ENCODE data around the gene SLC6A6. TPM values are rescaled to one million over a fixed set of nuclear protein-coding genes. Genes with fewer than 3 reads are reported as not detected.

Gene SLC6A6
- total RNA-seq, 6 experiments from 2014 or later, result 22.5 to 33.0 (median 28.6) TPM

DNA sequence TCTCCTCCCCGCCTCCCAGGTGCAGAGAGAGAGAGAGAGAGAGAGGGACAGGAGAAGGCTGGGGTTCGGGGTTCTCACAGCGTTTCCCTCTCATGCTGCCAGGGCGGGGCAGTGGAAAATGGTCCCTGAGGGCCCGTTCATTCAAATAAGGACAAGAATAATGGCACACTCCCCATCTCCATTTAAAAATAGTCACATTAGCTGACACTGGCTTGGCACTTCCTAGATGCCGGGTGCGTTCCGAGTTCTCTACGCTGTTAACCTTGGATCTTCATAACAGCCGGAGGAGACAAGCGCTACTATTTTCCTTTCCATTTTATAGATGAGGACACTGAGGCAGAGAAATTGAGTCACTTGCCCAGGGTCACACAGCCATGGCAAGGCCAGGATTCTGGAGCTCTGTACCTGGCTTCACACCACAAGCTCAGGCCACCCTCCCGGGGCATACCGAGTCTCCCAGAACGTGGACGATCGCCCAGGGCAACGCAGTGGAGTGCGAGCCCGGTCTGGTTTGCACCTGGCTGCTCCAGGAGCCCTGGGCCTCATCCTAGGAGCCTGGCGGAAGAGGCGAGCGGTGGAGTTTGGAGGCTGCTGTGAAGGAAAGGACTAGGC, 608 bp upstream of the SLC6A6 start:
- TF ChIP-seq, protein P1, sequence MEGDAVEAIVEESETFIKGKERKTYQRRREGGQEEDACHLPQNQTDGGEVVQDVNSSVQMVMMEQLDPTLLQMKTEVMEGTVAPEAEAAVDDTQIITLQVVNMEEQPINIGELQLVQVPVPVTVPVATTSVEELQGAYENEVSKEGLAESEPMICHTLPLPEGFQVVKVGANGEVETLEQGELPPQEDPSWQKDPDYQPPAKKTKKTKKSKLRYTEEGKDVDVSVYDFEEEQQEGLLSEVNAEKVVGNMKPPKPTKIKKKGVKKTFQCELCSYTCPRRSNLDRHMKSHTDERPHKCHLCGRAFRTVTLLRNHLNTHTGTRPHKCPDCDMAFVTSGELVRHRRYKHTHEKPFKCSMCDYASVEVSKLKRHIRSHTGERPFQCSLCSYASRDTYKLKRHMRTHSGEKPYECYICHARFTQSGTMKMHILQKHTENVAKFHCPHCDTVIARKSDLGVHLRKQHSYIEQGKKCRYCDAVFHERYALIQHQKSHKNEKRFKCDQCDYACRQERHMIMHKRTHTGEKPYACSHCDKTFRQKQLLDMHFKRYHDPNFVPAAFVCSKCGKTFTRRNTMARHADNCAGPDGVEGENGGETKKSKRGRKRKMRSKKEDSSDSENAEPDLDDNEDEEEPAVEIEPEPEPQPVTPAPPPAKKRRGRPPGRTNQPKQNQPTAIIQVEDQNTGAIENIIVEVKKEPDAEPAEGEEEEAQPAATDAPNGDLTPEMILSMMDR (IDR thresholded peaks at IDR 0.05), result no peak
- no peaks in the 10 kb centered on the region for H3K9me3 Mint-ChIP-seq
- peak overlapping the region; percentile 100; the same call in 1 of the 2 replicates for H3K4me3 Mint-ChIP-seq
- DNase-seq, result no peak
- peaks cover 27% of the 10 kb centered on the region for H3K4me1 Mint-ChIP-seq (ENCODE audit: low read depth)
- peaks cover 9% of the 10 kb centered on the region for H3K27me3 Mint-ChIP-seq (ENCODE audit: insufficient read depth)
- peaks cover 10% of the 10 kb centered on the region for H3K36me3 Mint-ChIP-seq (ENCODE audit: low read depth)
- H3K27ac Mint-ChIP-seq, result no peak overlapping the region

- H3K4me3 Mint-ChIP-seq, result peak overlapping the region; percentile 100
Measured at GRCh38 chr3:14403619-14404155, 1.3 kb downstream of the SLC6A6 start.

DNA sequence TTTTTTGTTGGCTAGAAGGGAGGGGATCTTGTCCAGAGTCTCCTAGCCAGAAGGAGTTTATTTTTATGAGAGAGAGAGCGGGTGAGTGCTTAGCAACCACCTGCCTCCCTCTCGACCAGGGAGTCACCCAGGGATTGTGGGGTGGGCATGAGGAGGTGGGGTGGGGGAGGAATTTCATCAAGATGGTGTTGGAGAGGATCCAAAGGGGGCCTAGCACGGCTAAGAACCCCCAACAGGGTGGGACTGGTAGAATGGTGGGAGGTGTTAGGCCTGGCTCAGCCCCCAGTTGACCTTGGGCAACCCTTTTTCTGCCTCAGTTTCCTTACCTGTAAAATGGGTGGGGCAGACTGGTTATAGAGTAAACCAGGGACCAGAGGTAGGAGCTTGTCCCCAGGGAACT, 1.8 kb downstream of the SLC6A6 start:
- H3K4me1 Mint-ChIP-seq (ENCODE audit: low read depth), result peaks cover 35% of the 10 kb centered on the region
- H3K27me3 Mint-ChIP-seq (ENCODE audit: insufficient read depth), result peaks cover 9% of the 10 kb centered on the region
- peak overlapping the region; percentile 100 for H3K4me3 Mint-ChIP-seq
- peak overlapping the region; percentile 93 for H3K27ac Mint-ChIP-seq
- DNase-seq, result no peak
- peaks cover 18% of the 10 kb centered on the region for H3K36me3 Mint-ChIP-seq (ENCODE audit: low read depth)
- TF ChIP-seq, protein P1 (IDR thresholded peaks at IDR 0.05), result no peak
- no peaks in the 10 kb centered on the region for H3K9me3 Mint-ChIP-seq

More at GRCh38 chr3:14403619-14404155, 1.3 kb downstream of the SLC6A6 start:
- H3K36me3 Mint-ChIP-seq (ENCODE audit: low read depth), result peaks cover 15% of the 10 kb centered on the region
- no peak for DNase-seq
- no peaks in the 10 kb centered on the region for H3K9me3 Mint-ChIP-seq
- peak overlapping the region; percentile 93 for H3K27ac Mint-ChIP-seq
- H3K27me3 Mint-ChIP-seq (ENCODE audit: insufficient read depth), result peaks cover 9% of the 10 kb centered on the region
- TF ChIP-seq, protein P1 (IDR thresholded peaks at IDR 0.05), result no peak
- peaks cover 33% of the 10 kb centered on the region for H3K4me1 Mint-ChIP-seq (ENCODE audit: low read depth)

DNA sequence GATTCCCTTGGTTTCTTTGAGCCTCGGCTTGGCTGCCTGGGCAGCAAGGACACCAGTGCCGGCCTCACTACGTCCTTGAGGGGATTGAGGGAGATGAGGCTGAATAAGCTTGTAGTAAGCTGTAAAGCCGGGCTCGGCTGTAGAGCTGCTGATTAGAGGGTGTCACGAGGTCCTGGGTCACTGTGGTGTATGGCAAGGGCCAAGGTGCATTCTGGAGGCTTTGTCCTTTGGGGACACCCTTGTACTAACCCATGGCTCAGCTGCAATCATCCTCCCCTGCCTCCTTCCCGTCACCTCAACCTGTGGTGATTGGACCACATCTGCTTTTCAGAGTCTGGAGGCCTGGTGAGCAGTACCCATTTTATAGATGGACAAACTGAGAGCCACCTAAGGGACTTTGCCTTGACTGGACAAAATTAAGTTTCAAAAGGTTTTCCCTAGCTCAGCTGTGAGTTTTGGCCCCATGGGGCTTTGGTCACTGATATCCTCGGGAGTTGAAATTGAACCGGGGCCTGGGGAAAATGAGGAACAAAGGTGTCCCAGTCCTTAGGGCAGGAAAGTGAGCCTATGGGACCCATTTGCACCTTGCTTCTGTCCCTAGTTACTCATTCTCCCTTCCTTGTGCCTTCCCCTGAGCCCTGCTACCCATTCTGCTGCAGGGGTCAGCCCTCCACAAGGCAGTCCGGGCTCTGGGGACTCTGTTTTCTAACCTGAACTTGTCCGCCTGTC, 2.4 kb downstream of the SLC6A6 start:
- DNase-seq, result no peak
- Mint-ChIP-seq H3K27ac (peak overlapping the region; percentile 93), H3K36me3 (ENCODE audit: low read depth) (peaks cover 22% of the 10 kb centered on the region), H3K4me1 (ENCODE audit: low read depth) (peaks cover 42% of the 10 kb centered on the region), H3K9me3 (no peaks in the 10 kb centered on the region), H3K27me3 (ENCODE audit: insufficient read depth) (peaks cover 9% of the 10 kb centered on the region), H3K4me3 (peak overlapping the region; percentile 100)
- TF ChIP-seq, protein P1 (IDR thresholded peaks at IDR 0.05), result no peak

DNA sequence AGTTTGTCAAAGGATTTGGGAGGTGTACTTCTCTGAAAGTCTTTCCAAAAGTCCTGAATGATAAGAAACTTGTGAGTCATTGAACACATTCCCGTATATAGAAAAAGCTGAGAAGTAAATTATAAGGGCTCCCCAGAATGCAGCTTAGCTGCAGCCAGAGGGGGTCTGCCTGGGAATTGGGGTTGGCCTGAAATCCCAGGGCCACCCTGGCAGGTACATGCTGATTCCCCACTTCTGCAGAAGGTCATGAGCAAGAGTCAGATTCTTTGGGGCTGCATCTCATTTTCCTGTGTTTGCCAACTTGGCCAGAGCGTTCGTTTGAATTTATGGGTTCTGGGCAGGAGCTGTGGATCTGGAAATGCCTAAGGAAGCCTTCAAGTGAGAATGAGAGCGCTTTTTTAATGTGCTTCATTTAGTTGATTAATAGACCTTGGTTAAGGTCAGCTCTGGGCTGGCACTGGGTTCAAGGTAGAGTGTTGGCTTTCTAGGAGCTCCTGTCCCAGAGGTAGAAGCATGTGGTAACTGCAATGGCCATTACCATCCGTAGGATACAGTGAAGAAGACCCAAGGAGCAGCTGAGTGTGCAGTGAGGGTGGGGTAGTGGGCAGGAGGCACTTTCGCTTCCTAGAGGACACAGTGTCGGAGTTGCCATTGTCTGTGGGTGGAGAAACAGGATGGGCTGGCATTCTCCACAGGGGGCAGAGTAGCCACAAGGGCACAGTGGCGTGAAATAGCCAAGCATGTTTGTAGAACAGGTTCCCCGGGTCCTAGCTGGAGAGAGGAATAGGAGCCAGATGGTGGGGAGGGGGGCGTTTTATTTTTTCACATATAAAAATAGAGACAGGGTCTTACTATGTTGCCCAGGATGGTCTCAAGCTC, 3.2 kb downstream of the SLC6A6 start:
- no peak for DNase-seq
- Mint-ChIP-seq H3K9me3 (no peaks in the 10 kb centered on the region), H3K27me3 (ENCODE audit: insufficient read depth) (peaks cover 7% of the 10 kb centered on the region), H3K36me3 (ENCODE audit: low read depth) (peaks cover 26% of the 10 kb centered on the region), H3K4me1 (ENCODE audit: low read depth) (peaks cover 48% of the 10 kb centered on the region), H3K4me3 (peak overlapping the region; percentile 100), H3K27ac (peak overlapping the region; percentile 56)
- TF ChIP-seq, protein P1 (IDR thresholded peaks at IDR 0.05), result 0 out of 2 replicates have a peak, but pooled peaks have one; percentile 8

Data from HFFc6 (cell line).